Gastroesophageal sphincter (tissue), 3 donors: ENCODE measurements around the gene BCAS3.

Source experiments
- POLR2A ChIP-seq, 2 donors: fragments of 450-650 bp; IDR thresholded peaks; one replicate each; pipeline ENCODE4 v1.6.1; 2017; ENCODE audit warnings: antibody characterized with exemption in 2 of 2, mild to moderate bottlenecking in 2 of 2, moderate library complexity in 1 of 2
- TF ChIP-seq, protein P1 (sequence below), 4 experiments: fragments of 200-600 bp in 2 of 4; fragments of 450-650 bp in 2 of 4; sonication (generic) in 1 of 4; IDR thresholded peaks; one replicate each; pipeline ENCODE4 v1.5.1; 2017 to 2019; ENCODE audit warnings: antibody characterized with exemption in 4 of 4, mild to moderate bottlenecking in 2 of 4, moderate library complexity in 2 of 4

DNA sequence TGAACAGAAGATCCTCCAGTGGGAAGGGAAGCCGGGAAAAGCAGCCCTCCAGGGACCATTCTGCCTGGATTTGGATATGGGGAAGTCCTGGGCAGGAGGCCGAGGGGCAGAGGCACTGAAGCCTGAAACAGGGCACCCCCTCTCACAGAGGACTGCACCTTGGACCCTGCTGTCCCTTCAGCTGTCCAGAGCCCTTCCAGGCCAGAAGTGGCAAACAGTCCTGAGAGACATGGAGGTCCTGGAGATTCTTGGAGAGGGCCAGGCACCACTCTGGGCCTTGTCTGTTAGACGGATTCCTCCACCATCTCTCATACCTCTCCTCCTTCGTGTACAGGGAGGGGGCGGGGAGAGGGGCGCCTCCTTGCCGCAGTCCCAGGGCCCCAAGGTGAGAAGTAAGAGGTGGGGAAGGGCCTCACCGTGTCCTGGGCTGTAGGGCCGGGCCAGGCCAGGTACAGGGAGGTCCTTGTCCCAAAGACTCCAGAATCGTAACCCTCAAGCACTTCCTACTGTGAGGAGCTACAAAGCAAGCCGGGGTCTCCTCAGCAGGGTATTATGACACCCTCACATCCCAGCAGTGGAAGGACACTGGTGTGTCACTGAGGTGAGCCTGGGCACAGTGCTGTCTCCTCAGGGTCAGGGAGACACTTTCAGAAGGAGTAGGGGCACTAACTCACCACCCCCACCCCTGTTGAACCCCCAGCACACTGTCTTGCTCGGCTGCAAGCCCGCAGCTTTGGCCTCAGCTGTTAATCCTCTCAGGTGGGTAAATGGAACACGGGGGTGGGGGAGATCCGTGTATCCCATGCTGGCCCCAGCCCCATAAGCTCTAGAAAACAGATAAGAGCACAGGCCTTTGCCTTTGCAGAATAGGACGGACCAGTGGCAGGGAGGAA, 705.4 kb downstream of the BCAS3 start:
- TF ChIP-seq, protein P1, sequence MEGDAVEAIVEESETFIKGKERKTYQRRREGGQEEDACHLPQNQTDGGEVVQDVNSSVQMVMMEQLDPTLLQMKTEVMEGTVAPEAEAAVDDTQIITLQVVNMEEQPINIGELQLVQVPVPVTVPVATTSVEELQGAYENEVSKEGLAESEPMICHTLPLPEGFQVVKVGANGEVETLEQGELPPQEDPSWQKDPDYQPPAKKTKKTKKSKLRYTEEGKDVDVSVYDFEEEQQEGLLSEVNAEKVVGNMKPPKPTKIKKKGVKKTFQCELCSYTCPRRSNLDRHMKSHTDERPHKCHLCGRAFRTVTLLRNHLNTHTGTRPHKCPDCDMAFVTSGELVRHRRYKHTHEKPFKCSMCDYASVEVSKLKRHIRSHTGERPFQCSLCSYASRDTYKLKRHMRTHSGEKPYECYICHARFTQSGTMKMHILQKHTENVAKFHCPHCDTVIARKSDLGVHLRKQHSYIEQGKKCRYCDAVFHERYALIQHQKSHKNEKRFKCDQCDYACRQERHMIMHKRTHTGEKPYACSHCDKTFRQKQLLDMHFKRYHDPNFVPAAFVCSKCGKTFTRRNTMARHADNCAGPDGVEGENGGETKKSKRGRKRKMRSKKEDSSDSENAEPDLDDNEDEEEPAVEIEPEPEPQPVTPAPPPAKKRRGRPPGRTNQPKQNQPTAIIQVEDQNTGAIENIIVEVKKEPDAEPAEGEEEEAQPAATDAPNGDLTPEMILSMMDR (IDR thresholded peaks at IDR 0.05), result no peak
- TF ChIP-seq POLR2A (IDR thresholded peaks at IDR 0.05), result no peak
